Activated CD8-positive, alpha-beta memory T cell treated with anti-CD3 and anti-CD28 coated beads, Interleukin-2, amount 10 ng/mL, durations not matched to agents 7 days and 5 days (primary cell): ENCODE measurements around the gene DPEP2NB. TPM values are rescaled to one million over a fixed set of nuclear protein-coding genes. Genes with fewer than 3 reads are reported as not detected.
A peak's percentile ranks its signal among the peaks of the same experiment; 100 is the strongest.

Experiments used
- ATAC-seq: fragments of 150-1000 bp; cut with Tn5 transposase; one replicate; pipeline ENCODE4 v1.10.0; 2021; ENCODE audit warnings: moderate library complexity
- CTCF ChIA-PET: fragments of 350-600 bp; sonication (Branson Sonifier 250); formaldehyde crosslinking; loops from one replicate; lab custom pipeline; 2021; ENCODE audit warnings: antibody characterized with exemption; lab: Charles Lee
- DNase-seq: peaks from one replicate; pipeline ENCODE4 v3.0.0-alpha.2; 2020
- H3K27ac Mint-ChIP-seq: one replicate; pipeline ENCODE4 v1.8.0; 2021; ENCODE audit warnings: mild to moderate bottlenecking, mixed read lengths
- H3K27me3 Mint-ChIP-seq: one replicate; pipeline ENCODE4 v1.8.0; 2021; ENCODE audit warnings: mixed read lengths
- H3K36me3 Mint-ChIP-seq: one replicate; pipeline ENCODE4 v1.8.0; 2021; ENCODE audit warnings: mild to moderate bottlenecking, mixed read lengths
- H3K4me1 Mint-ChIP-seq: one replicate; pipeline ENCODE4 v1.8.0; 2021; ENCODE audit warnings: mixed read lengths
- H3K4me3 Mint-ChIP-seq: one replicate; pipeline ENCODE4 v1.8.0; 2021; ENCODE audit warnings: mild to moderate bottlenecking, moderate library complexity, mixed read lengths
- H3K9me3 Mint-ChIP-seq: one replicate; pipeline ENCODE4 v1.8.0; 2022; ENCODE audit warnings: low read depth, mixed read lengths
- total RNA-seq, 2 experiments: library from RNA; stranded (reverse); gene quantifications; one replicate each; pipeline ENCODE4 v1.2.3, GENCODE V29; 2021

DPEP2NB gene
- total RNA-seq, 2 experiments from 2014 or later, result not detected

DNA sequence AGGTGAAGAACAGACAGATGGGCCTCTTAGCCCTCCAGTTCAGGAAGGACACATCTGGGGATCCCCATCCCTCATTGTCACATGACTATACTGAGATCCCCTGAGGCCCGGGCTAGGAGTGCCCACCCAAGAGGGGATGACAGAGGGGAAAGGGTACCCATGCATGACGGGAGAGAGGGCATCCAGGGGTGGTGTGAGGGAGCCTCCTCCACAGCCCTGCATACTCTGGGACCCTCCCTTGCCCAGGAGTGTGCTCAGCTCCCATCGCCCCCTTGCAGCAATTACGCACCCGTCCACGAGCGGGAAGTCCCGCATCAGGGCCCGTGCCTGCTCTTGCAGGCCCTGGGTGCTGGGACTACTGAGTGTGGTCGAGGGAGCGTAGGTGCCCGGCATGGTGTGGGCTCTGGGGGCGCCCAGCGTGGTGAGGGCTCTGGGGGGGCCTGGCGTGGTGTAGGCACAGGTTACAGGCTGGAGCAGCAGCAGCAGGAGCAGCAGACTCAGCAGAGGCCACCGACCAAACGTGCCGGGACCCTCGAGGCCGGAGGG, 23.0 kb downstream of the DPEP2NB start:
- CTCF ChIA-PET, result interaction anchor here (0.6 to 2.4 kb wide), 7 partner anchors 11 to 72 kb away, joined by 3 to 22 read pairs (median 4); no protein-coding TSS in a partner anchor
- Mint-ChIP-seq H3K9me3 (no peaks in the 10 kb centered on the region), H3K4me1 (peaks cover 37% of the 10 kb centered on the region), H3K27ac (peak overlapping the region; percentile 63), H3K4me3 (no peak overlapping the region), H3K36me3 (peaks cover 3% of the 10 kb centered on the region), H3K27me3 (no peaks in the 10 kb centered on the region)
- no peak for ATAC-seq
- DNase-seq, result peak; percentile 40

DNA sequence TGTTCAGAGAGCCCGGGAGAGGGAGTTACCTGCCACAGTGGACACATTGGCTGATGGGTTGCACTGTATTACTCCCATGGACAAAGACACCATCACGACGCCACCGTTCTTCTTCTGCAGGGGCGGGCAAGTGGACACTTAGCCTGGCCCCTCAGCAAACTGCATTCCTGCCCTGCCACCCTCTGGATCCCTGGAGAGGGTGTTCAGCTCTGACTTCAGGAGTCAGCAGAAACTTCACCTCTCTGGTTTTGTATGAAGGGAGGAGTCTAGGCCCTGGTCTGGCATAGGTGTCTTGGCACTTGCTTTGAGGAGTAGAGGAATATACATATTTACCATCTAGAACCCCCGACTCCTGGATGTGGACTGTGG, 25.7 kb downstream of the DPEP2NB start:
- H3K4me1 Mint-ChIP-seq, result peaks cover 28% of the 10 kb centered on the region
- no peak overlapping the region for H3K4me3 Mint-ChIP-seq
- no peaks in the 10 kb centered on the region for H3K36me3 Mint-ChIP-seq
- no peaks in the 10 kb centered on the region for H3K9me3 Mint-ChIP-seq
- DNase-seq (no peak), ATAC-seq (no peak)
- no peak overlapping the region for H3K27ac Mint-ChIP-seq
- CTCF ChIA-PET, result interaction anchor here (1.4 kb wide), 1 partner anchor 51 kb away, joined by 5 read pairs; no protein-coding TSS in a partner anchor
- H3K27me3 Mint-ChIP-seq, result no peaks in the 10 kb centered on the region

DNA sequence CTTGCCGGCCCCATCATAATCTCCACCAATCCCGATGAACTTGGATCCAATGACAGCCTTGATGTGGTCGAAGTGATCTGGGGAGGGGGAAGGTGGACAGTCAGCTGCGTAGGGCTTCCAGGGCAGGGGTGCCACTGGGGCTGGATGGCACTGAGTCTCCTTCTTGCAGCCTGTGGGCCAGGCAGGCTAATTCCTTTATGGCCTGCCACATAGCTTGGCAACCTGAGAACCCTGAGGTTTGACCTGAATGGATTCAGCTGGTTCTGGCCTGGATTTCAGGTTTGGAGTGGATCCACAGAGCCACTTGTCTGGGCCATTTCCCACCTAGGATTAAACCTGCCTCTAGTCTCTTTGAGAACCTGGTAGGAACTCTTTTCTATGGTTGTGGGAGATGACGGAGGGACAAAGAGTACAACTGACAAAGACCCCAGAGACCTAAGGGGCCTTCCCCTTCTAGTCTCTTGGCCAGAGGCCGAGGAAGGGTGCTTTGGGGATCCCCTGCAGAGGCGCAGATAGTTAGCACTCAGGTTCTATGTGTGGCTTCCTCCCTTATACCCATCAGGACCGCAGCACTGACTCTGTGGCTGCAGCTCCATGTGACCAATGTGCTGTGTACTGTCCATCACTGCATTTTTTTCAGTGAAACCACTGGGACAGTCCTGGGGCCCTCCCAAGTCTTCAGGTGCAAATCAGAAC, 26.2 kb downstream of the DPEP2NB start:
- CTCF ChIA-PET, result interaction anchor here (1.1 to 1.4 kb wide), 2 partner anchors 51 to 67 kb away, joined by 3 to 5 read pairs; no protein-coding TSS in a partner anchor

DNA sequence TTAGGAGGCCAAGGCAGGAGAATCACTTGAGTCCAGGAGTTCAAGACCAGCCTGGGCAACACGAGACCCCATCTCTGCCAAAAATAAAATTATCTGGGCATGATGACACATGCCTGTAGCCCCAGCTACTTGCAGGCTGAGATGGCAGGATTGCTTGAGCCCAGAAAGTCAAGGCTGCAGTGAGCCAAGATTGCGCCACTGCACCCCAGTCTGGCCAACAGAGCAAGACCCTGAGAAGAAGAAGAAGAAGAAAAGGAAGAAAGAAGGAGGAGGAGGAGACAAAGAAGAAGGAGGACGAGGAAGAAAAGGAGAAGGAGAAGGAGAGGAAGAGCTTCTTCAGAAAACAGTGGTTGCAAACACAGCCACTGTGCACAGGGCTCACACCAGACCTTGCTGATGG, 27.0 kb downstream of the DPEP2NB start:
- H3K27ac Mint-ChIP-seq, result no peak overlapping the region
- no peaks in the 10 kb centered on the region for H3K36me3 Mint-ChIP-seq
- peaks cover 30% of the 10 kb centered on the region for H3K4me1 Mint-ChIP-seq
- CTCF ChIA-PET, result interaction anchor here (0.7 to 1.4 kb wide), 3 partner anchors 52 to 340 kb away, joined by 3 to 5 read pairs (median 3); no protein-coding TSS in a partner anchor
- no peak for ATAC-seq
- H3K27me3 Mint-ChIP-seq, result no peaks in the 10 kb centered on the region
- no peak overlapping the region for H3K4me3 Mint-ChIP-seq
- H3K9me3 Mint-ChIP-seq, result no peaks in the 10 kb centered on the region
- DNase-seq, result no peak

More for the DNA sequence above, 26.2 kb downstream of the DPEP2NB start:
- H3K4me1 Mint-ChIP-seq, result peaks cover 28% of the 10 kb centered on the region
- DNase-seq (peak; percentile 39), ATAC-seq (no peak)
- no peaks in the 10 kb centered on the region for H3K27me3 Mint-ChIP-seq
- H3K27ac Mint-ChIP-seq, result no peak overlapping the region
- H3K4me3 Mint-ChIP-seq, result no peak overlapping the region
- H3K36me3 Mint-ChIP-seq, result no peaks in the 10 kb centered on the region
- no peaks in the 10 kb centered on the region for H3K9me3 Mint-ChIP-seq

DNA sequence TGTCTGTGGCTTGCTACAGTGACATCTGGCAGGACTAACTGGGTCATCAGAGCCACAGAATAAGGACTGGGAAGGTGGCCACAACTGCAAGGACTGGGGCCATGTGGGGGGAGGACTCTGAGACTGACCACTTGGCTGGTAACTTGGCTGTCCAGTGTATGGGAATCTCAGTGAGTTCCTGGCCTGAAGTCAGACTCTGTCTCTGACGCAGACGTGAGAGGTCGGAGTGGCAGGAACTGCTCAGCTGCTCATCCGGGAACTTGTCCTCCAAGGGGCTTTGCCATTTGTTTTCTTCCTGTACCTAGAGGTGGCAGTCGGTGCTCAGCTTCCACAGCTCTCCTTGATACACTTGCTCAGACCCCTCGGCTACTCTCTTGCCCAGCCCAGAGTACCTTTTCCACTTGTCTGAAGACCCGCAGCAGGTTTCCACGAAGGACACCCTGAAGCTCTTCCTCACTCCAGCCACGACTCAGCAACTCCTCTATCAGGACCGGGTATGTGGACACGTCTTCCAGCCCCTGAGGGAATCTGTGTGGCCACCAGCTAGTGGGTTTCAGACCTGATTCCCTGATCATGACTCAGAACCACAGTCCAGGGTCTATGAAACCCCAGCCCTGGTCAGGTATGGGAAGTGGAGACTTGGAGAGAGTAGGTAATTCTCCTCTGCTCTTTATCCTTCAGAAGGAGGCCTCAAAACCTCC, 28.1 kb downstream of the DPEP2NB start:
- H3K27me3 Mint-ChIP-seq, result no peaks in the 10 kb centered on the region
- H3K36me3 Mint-ChIP-seq, result no peaks in the 10 kb centered on the region
- CTCF ChIA-PET, result interaction anchor here (0.7 to 3.8 kb wide), 5 partner anchors 18 to 466 kb away, joined by 3 to 17 read pairs (median 3); no protein-coding TSS in a partner anchor
- H3K27ac Mint-ChIP-seq, result no peak overlapping the region
- ATAC-seq (no peak), DNase-seq (no peak)
- no peaks in the 10 kb centered on the region for H3K9me3 Mint-ChIP-seq
- H3K4me1 Mint-ChIP-seq, result peaks cover 29% of the 10 kb centered on the region
- no peak overlapping the region for H3K4me3 Mint-ChIP-seq

DNA sequence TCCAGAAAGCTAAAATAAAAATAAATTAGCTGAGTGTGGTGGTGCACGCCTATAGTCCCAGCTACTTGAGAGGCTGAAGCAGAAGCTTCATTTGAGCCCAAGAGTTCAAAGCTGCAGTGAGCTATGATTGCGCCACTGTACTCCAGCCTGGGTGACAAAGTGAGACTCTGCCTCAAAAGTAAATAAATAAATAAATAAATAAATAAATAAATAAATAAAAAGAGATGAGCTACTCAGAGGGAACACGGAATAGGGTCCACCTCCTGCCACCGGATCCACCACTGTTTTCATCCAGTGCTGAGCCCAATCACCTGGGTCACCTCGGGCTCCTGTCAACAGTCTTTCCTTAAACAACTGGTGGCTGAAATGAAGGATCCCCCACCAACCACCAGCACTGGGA, 28.8 kb downstream of the DPEP2NB start:
- Mint-ChIP-seq H3K27ac (no peak overlapping the region), H3K4me3 (no peak overlapping the region), H3K27me3 (no peaks in the 10 kb centered on the region), H3K9me3 (no peaks in the 10 kb centered on the region), H3K4me1 (peaks cover 25% of the 10 kb centered on the region), H3K36me3 (no peaks in the 10 kb centered on the region)
- DNase-seq, result no peak
- no peak for ATAC-seq
- CTCF ChIA-PET, result interaction anchor here (0.9 to 3.8 kb wide), 5 partner anchors 19 to 466 kb away, joined by 3 to 17 read pairs (median 3); no protein-coding TSS in a partner anchor

DNA sequence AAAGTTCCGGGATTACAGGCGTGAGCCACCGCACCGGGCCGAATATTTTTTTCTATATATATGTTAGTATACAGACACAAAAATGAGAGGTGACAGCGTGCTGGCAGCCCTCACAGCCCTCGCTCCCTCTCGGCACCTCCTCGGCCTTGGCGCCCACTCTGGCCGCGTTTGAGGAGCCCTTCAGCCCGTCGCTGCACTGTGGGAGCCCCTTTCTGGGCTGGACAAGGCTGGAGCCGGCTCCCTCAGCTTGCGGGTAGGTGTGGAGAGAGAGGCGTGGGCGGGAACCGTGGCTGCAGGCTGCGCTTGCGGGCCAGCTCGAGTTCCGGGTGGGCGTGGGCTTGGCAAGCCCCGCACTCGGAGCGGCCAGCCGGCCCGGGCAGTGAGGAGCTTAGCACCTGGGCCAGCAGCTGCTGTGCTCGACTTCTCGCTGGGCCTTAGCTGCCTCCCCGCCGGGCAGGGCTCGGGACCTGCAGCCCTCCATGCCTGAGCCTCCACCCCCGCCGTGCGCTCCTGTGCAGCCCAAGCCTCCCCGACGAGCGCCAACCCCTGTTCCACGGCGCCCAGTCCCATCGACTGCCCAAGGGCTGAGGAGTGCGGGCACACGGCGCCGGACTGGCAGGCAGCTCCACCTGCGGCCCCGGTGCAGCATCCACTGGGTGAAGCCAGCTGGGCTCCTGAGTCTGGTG, 33.6 kb downstream of the DPEP2NB start:
- DNase-seq, result no peak
- no peaks in the 10 kb centered on the region for H3K36me3 Mint-ChIP-seq
- H3K27ac Mint-ChIP-seq, result no peak overlapping the region
- no peaks in the 10 kb centered on the region for H3K9me3 Mint-ChIP-seq
- CTCF ChIA-PET, result interaction anchor here (1.2 to 1.8 kb wide), 2 partner anchors 16 to 166 kb away, joined by 4 read pairs; no protein-coding TSS in a partner anchor
- no peak overlapping the region for H3K4me3 Mint-ChIP-seq
- peaks cover 7% of the 10 kb centered on the region for H3K27me3 Mint-ChIP-seq
- H3K4me1 Mint-ChIP-seq, result peaks cover 22% of the 10 kb centered on the region
- ATAC-seq, result no peak

DNA sequence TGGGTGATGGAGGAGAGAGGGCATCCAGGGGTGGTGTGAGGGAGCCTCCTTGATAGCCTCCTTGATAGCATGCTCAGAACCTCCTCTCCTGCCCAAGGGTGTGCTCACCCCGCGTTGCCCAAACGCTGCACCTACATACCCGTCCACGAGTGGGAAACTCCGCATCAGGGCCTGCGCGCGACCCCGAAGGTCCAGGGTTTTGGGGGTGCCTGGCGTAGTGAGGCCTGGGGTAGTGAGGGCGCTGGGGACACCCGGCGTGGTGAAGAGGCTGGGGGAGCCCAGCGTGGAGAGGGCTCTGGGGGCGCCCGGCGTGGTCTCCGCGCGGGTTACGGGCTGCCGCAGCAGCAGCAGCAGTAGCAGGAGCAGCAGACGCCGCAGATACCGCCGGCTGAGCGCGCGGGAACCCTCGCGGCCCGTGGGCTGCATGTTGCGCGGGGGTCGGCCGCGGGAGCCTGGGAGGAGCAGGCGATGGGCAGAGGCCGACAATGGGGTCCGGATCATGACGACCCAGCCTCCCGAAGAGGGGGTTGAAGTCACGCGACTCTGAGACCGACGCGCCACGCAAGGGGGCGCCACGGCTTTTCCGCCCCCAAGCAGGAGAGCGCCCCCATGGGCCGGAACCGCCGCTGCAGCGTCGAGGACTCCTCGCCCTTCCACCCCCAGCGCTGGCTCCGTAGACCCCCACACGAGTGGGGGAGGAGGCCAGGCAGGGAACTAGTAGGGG, 35.6 kb downstream of the DPEP2NB start, which contains the start of gene DPEP3:
DPEP3 (minus strand) TSS at position 545 of the 724 bp plus-strand sequence; CDS start at position 426, 119 bp downstream.
- Mint-ChIP-seq H3K36me3 (no peaks in the 10 kb centered on the region), H3K27ac (no peak within 1 kb of the TSS), H3K4me1 (peaks cover 29% of the 10 kb centered on the region), H3K9me3 (no peaks in the 10 kb centered on the region), H3K27me3 (peaks cover 8% of the 10 kb centered on the region), H3K4me3 (no peak within 1 kb of the TSS)
- CTCF ChIA-PET, result interaction anchor here (1.1 to 1.8 kb wide), 3 partner anchors 43 to 164 kb away, joined by 3 to 5 read pairs (median 4); partner anchors contain the start of genes DDX28 and DUS2
- no peak for ATAC-seq
- DNase-seq, result no peak

DNA sequence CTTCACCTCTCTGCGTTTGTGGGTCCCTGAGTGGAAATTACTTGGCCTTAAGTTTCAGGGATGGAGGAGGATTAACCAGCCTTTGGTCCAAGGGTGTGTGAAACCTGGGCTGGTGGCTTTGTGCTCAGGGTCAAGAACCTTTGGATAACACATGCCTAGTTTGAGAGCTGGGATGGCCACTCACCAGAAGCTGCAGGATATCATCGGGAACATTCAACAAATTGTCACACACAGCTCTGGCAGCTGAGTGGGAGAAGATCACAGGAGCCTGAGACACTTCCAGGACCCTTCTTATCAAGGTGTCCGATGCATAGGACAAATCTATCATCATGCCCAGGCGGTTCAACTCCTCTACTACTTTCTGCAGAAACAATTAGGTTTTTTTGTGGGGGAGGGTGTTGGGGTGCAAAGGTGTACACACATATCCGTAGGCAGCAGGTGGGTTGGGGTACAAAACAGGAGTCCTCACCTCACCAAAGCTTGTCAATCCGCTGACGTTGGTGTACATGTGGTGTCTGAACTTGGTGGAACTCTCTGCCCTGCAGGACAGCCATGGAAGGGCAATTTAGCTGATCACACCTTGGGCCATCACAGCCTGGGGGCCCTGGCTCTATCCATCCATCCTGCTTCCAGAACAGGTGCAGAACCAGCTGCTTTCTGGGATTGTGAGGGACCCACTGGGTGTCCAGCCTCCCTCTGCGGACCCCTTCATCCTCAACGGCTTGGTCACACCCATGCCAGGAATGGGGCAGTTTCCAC, 38.1 kb downstream of the DPEP2NB start:
- H3K27me3 Mint-ChIP-seq, result peaks cover 12% of the 10 kb centered on the region
- H3K9me3 Mint-ChIP-seq, result no peaks in the 10 kb centered on the region
- DNase-seq (no peak), ATAC-seq (no peak)
- H3K4me3 Mint-ChIP-seq, result no peak overlapping the region
- CTCF ChIA-PET, result interaction anchor here (1.6 kb wide), 1 partner anchor 63 kb away, joined by 8 read pairs; no protein-coding TSS in a partner anchor
- no peak overlapping the region for H3K27ac Mint-ChIP-seq
- no peaks in the 10 kb centered on the region for H3K36me3 Mint-ChIP-seq
- peaks cover 10% of the 10 kb centered on the region for H3K4me1 Mint-ChIP-seq

DNA sequence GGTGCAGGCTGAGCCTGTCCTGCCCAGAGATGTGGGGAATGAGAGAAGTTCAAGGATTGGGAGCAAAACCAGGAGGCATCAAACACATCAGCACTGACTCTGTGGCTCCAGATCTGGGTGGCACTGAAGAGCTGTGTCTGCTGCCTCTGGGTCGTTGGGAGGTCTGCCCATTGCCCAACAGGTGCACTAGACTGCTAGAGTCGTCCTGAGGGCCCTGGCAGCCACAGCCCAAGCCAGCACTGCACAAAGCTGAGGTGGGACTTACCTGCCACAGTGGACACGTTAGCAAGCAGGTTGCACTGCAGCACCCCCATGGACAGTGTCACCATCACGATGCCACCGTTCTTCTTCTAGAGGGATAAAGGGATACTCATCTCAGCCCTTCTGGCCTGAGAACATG, 38.7 kb downstream of the DPEP2NB start:
- DNase-seq, result no peak
- no peak overlapping the region for H3K27ac Mint-ChIP-seq
- peaks cover 12% of the 10 kb centered on the region for H3K27me3 Mint-ChIP-seq
- peaks cover 10% of the 10 kb centered on the region for H3K4me1 Mint-ChIP-seq
- ATAC-seq, result no peak
- CTCF ChIA-PET, result interaction anchor here (1.4 to 1.6 kb wide), 2 partner anchors 16 to 64 kb away, joined by 3 to 8 read pairs; no protein-coding TSS in a partner anchor
- no peak overlapping the region for H3K4me3 Mint-ChIP-seq
- H3K36me3 Mint-ChIP-seq, result no peaks in the 10 kb centered on the region
- no peaks in the 10 kb centered on the region for H3K9me3 Mint-ChIP-seq

DNA sequence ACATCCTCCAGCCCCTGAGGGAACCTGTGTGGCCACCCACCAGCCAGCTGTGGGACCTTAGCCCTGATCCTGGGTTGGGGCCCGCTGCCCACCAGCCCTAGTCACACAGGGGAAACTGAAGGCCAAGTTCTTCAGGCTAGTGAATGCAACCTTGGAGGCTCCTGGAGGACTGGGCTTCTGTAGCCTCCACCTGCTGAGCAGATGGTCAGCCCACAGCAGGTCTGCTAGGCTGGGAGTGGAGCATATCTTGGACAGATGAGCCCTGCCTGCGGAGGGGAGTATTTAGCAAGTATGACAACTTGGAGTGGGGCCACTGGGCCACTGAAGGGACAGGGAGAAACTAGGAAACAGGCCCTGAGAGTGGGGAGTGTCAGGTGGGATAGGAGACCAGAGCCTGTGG, 39.5 kb downstream of the DPEP2NB start:
- CTCF ChIA-PET, result interaction anchor here (1.4 kb wide), 1 partner anchor 16 kb away, joined by 3 read pairs; no protein-coding TSS in a partner anchor
- no peaks in the 10 kb centered on the region for H3K36me3 Mint-ChIP-seq
- no peak for ATAC-seq
- peaks cover 10% of the 10 kb centered on the region for H3K4me1 Mint-ChIP-seq
- H3K27ac Mint-ChIP-seq, result no peak overlapping the region
- H3K27me3 Mint-ChIP-seq, result peaks cover 12% of the 10 kb centered on the region
- H3K9me3 Mint-ChIP-seq, result no peaks in the 10 kb centered on the region
- H3K4me3 Mint-ChIP-seq, result no peak overlapping the region
- DNase-seq, result no peak
